Panc1 (cell line): ENCODE results near the gene ABCA1. TPM values are rescaled to one million over a fixed set of nuclear protein-coding genes. Genes with fewer than 3 reads are reported as not detected.

ENCODE experiments used
- ATAC-seq: fragments of 200-7000 bp; cut with Tn5 transposase; 2 replicates; pipeline ENCODE4 v1.9.1; 2020; ENCODE audit warnings: mild to moderate bottlenecking, moderate library complexity
- BruUV-seq: library from RNA; stranded (reverse); fragments of 400-500 nt; replicated peaks from 2 replicates; lab custom pipeline; 2021; lab: Mats Ljungman, UMichigan
- CTCF ChIA-PET: fragments of 300-600 bp; sonication (Branson Sonifier 250); formaldehyde crosslinking; loops from one replicate; lab custom pipeline; 2022; ENCODE audit warnings: antibody characterized with exemption; lab: Charles Lee
- POLR2A ChIA-PET: fragments of 300-600 bp; sonication (Branson Sonifier 250); formaldehyde crosslinking; loops from one replicate; lab custom pipeline; 2022; ENCODE audit warnings: antibody characterized with exemption; lab: Charles Lee
- DNase-seq: peaks from one replicate; pipeline ENCODE4 v3.0.0-alpha.2; 2010; ENCODE audit warnings: low read depth, low spot score
- H3K27ac ChIP-seq: 2 replicates; pipeline ENCODE4 v1.5.1; 2011; ENCODE audit warnings: mild to moderate bottlenecking, low read length, inconsistent platforms
- H3K27me3 ChIP-seq: fragments of 200-500 bp; sonication (Bioruptor generic); 2 replicates; pipeline ENCODE4 v1.6.0; 2014; ENCODE audit warnings: low read length, inconsistent platforms; ENCODE audit not compliant: control insufficient read depth, insufficient read depth
- H3K36me3 ChIP-seq: fragments of 200-500 bp; sonication (Bioruptor generic); 2 replicates; pipeline ENCODE4 v1.5.1; 2014; ENCODE audit warnings: inconsistent platforms, mild to moderate bottlenecking, low read length, moderate library complexity; ENCODE audit not compliant: control insufficient read depth, insufficient read depth
- H3K4me1 ChIP-seq: 2 replicates; pipeline ENCODE4 v1.5.1; 2011; ENCODE audit warnings: inconsistent platforms, mild to moderate bottlenecking, low read length, moderate library complexity; ENCODE audit not compliant: control insufficient read depth, insufficient read depth
- H3K4me3 ChIP-seq, 2 experiments: 2 replicates each; pipeline ENCODE4 v1.5.1; 2011 to 2012; ENCODE audit warnings: low read depth in 2 of 2, low read length in 2 of 2, mild to moderate bottlenecking in 2 of 2, inconsistent platforms in 1 of 2, moderate library complexity in 1 of 2
- H3K9me3 ChIP-seq: fragments of 200-500 bp; sonication (Bioruptor generic); 2 replicates; pipeline ENCODE4 v1.5.1; 2014; ENCODE audit warnings: low read depth, mild to moderate bottlenecking, inconsistent platforms, low read length, moderate library complexity; ENCODE audit not compliant: control insufficient read depth, insufficient read depth
- POLR2AphosphoS5 ChIP-seq: IDR thresholded peaks from 2 replicates; pipeline ENCODE4 v1.6.1; 2012; ENCODE audit warnings: mild to moderate bottlenecking, low read depth, low read length, moderate library complexity
- SIN3A ChIP-seq: IDR thresholded peaks from 2 replicates; pipeline ENCODE4 v1.6.1; 2012; ENCODE audit warnings: low read depth, mild to moderate bottlenecking, low read length, moderate library complexity, borderline replicate concordance; ENCODE audit not compliant: insufficient read depth
- TCF7L2 ChIP-seq: IDR thresholded peaks from 2 replicates; pipeline ENCODE4 v1.6.1; 2011; ENCODE audit warnings: mild to moderate bottlenecking, low read depth, low read length, inconsistent platforms
- in situ Hi-C: cut with HindIII; loops from 2 replicates; pipeline ENCODE4 v1.10.0; 2016; ENCODE audit warnings: low sequenced_read_pairs, low pct_unique_long_range_greater_than_20kb
- intact Hi-C: fragments of 100-400 bp; cut with micrococcal nuclease; formaldehyde crosslinking; loops from one replicate; pipeline ENCODE4 v1.10.0; 2022; ENCODE audit not compliant: unreplicated experiment
- total RNA-seq: library from RNA; stranded (reverse); gene quantifications from one replicate; pipeline ENCODE4 v1.2.1, GENCODE V29; 2021; ENCODE audit not compliant: unreplicated experiment
- TF ChIP-seq, protein P1 (sequence below), 2 experiments: IDR thresholded peaks; 2 replicates each; pipeline ENCODE4 v1.6.1; 2011 to 2012; ENCODE audit warnings: low read depth in 2 of 2, control low read depth in 1 of 2, low read length in 1 of 2, mild to moderate bottlenecking in 1 of 2, moderate library complexity in 1 of 2; ENCODE audit not compliant: insufficient read depth in 1 of 2
- TF ChIP-seq, protein P2 (sequence below): fragments of 450-650 bp; IDR thresholded peaks from 2 replicates; pipeline ENCODE4 v1.5.1; 2017; ENCODE audit warnings: mild to moderate bottlenecking

The ABCA1 gene
- total RNA-seq, 1 experiment from 2014 or later, result 2.6 TPM

- intact Hi-C loops, result no loop called here
- ATAC-seq, result no peak
- no peak overlapping the region for H3K27ac ChIP-seq
- ChIA-PET POLR2A (no interaction called here), CTCF (no interaction called here)
- no peaks in the 10 kb centered on the region for H3K36me3 ChIP-seq
- H3K4me1 ChIP-seq, result no peaks in the 10 kb centered on the region
- TF ChIP-seq POLR2AphosphoS5 (no peak), SIN3A (no peak), TCF7L2 (no peak)
- TF ChIP-seq, protein P1, sequence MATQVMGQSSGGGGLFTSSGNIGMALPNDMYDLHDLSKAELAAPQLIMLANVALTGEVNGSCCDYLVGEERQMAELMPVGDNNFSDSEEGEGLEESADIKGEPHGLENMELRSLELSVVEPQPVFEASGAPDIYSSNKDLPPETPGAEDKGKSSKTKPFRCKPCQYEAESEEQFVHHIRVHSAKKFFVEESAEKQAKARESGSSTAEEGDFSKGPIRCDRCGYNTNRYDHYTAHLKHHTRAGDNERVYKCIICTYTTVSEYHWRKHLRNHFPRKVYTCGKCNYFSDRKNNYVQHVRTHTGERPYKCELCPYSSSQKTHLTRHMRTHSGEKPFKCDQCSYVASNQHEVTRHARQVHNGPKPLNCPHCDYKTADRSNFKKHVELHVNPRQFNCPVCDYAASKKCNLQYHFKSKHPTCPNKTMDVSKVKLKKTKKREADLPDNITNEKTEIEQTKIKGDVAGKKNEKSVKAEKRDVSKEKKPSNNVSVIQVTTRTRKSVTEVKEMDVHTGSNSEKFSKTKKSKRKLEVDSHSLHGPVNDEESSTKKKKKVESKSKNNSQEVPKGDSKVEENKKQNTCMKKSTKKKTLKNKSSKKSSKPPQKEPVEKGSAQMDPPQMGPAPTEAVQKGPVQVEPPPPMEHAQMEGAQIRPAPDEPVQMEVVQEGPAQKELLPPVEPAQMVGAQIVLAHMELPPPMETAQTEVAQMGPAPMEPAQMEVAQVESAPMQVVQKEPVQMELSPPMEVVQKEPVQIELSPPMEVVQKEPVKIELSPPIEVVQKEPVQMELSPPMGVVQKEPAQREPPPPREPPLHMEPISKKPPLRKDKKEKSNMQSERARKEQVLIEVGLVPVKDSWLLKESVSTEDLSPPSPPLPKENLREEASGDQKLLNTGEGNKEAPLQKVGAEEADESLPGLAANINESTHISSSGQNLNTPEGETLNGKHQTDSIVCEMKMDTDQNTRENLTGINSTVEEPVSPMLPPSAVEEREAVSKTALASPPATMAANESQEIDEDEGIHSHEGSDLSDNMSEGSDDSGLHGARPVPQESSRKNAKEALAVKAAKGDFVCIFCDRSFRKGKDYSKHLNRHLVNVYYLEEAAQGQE (IDR thresholded peaks at IDR 0.05; ENCODE audit: insufficient read depth in 1 of 2, low read depth in 2 of 2, low read length in 1 of 2), result no peak
- TF ChIP-seq, protein P2, sequence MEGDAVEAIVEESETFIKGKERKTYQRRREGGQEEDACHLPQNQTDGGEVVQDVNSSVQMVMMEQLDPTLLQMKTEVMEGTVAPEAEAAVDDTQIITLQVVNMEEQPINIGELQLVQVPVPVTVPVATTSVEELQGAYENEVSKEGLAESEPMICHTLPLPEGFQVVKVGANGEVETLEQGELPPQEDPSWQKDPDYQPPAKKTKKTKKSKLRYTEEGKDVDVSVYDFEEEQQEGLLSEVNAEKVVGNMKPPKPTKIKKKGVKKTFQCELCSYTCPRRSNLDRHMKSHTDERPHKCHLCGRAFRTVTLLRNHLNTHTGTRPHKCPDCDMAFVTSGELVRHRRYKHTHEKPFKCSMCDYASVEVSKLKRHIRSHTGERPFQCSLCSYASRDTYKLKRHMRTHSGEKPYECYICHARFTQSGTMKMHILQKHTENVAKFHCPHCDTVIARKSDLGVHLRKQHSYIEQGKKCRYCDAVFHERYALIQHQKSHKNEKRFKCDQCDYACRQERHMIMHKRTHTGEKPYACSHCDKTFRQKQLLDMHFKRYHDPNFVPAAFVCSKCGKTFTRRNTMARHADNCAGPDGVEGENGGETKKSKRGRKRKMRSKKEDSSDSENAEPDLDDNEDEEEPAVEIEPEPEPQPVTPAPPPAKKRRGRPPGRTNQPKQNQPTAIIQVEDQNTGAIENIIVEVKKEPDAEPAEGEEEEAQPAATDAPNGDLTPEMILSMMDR, result no peak
- in situ Hi-C loops, result no loop called here
- H3K9me3 ChIP-seq, result no peaks in the 10 kb centered on the region
- no peak overlapping the region for H3K4me3 ChIP-seq
- H3K27me3 ChIP-seq, result no peaks in the 10 kb centered on the region
- BruUV-seq, result no TSS peak
- no peak for DNase-seq
Observed at GRCh38 chr9:104815851-104816565, 111.9 kb downstream of the ABCA1 start.

- no peak overlapping the region for H3K27ac ChIP-seq
- H3K4me1 ChIP-seq, result no peaks in the 10 kb centered on the region
- TF ChIP-seq SIN3A, result no peak
- TF ChIP-seq TCF7L2, result no peak
- TF ChIP-seq, protein P2, result no peak
- TF ChIP-seq POLR2AphosphoS5, result no peak
- TF ChIP-seq, protein P1 (IDR thresholded peaks at IDR 0.05; ENCODE audit: insufficient read depth in 1 of 2, low read depth in 2 of 2, low read length in 1 of 2), result no peak
- no peaks in the 10 kb centered on the region for H3K9me3 ChIP-seq
- H3K36me3 ChIP-seq, result no peaks in the 10 kb centered on the region
- H3K4me3 ChIP-seq, result peak overlapping the region in 1 of 2 experiments; percentile 21; a peak in 1 of 4 replicates
- no TSS peak for BruUV-seq
- ATAC-seq, result peak; percentile 83
- in situ Hi-C loops, result no loop called here
- ChIA-PET POLR2A (no interaction called here), CTCF (no interaction called here)
- peak; percentile 17 for DNase-seq
- intact Hi-C loops, result no loop called here
- H3K27me3 ChIP-seq, result no peaks in the 10 kb centered on the region
Observed at GRCh38 chr9:104810421-104811339, 117.3 kb downstream of the ABCA1 start.
